HG03159 (cell line): ENCODE data around the gene RIOK1.
"Not testable (repeated sequence)": the region's sequence is repeated elsewhere in the genome, so short reads cannot be mapped to it uniquely, and the experiment has no call there.

Source experiments
- ATAC-seq: cut with Tn5 transposase; IDR thresholded peaks from one replicate; pipeline ENCODE4 v1.9.1; 2021; ENCODE audit warnings: mild to moderate bottlenecking, moderate library complexity; ENCODE audit not compliant: unreplicated experiment

RIOK1 gene

GRCh38 chr6:7439228-7439627 is 49.6 kb downstream of the RIOK1 start:
- no peak for ATAC-seq

- no peak for ATAC-seq
Observed at GRCh38 chr6:7440476-7440875, 50.9 kb downstream of the RIOK1 start.

GRCh38 chr6:7441048-7441775 is 51.6 kb downstream of the RIOK1 start:
- no peak for ATAC-seq

- no peak for ATAC-seq
Observed at GRCh38 chr6:7442467-7442866, 52.9 kb downstream of the RIOK1 start.

- ATAC-seq = no peak
Observed at GRCh38 chr6:7445101-7445500, 55.5 kb downstream of the RIOK1 start.

- ATAC-seq = no peak
Observed at GRCh38 chr6:7445885-7446461, 56.4 kb downstream of the RIOK1 start.

GRCh38 chr6:7446619-7447325 is 57.2 kb downstream of the RIOK1 start:
- no peak for ATAC-seq

- no peak for ATAC-seq
Observed at GRCh38 chr6:7448232-7448631, 58.6 kb downstream of the RIOK1 start.

GRCh38 chr6:7449018-7449417 is 59.4 kb downstream of the RIOK1 start:
- no peak for ATAC-seq

- ATAC-seq = no peak
Observed at GRCh38 chr6:7451326-7451725, 61.7 kb downstream of the RIOK1 start.

- ATAC-seq = no peak
Observed at GRCh38 chr6:7452898-7453297, 63.3 kb downstream of the RIOK1 start.

- ATAC-seq = no peak
Observed at GRCh38 chr6:7454696-7455358, 65.2 kb downstream of the RIOK1 start.

- not testable (repeated sequence) for ATAC-seq
Observed at GRCh38 chr6:7456302-7456701, 66.7 kb downstream of the RIOK1 start.

- ATAC-seq = no peak
Observed at GRCh38 chr6:7461416-7461815, 71.8 kb downstream of the RIOK1 start.

- no peak for ATAC-seq
Observed at GRCh38 chr6:7463785-7464184, 74.2 kb downstream of the RIOK1 start.

- ATAC-seq = no peak
Observed at GRCh38 chr6:7467007-7467897, 77.6 kb downstream of the RIOK1 start.
